Heart left ventricle (tissue), 13 donors: ENCODE measurements around the gene UBIAD1.
"Not testable (repeated sequence)": the region's sequence is repeated elsewhere in the genome, so short reads cannot be mapped to it uniquely, and the experiment has no call there.

Experiments
- CTCF ChIP-seq, 12 donors: fragments of 200-600 bp; sonication (generic) in 4 of 12; IDR thresholded peaks; one replicate each; pipeline versions ENCODE4 v1.5.0 to v1.8.0; 2018 to 2022; ENCODE audit warnings: antibody characterized with exemption in 12 of 12, mild to moderate bottlenecking in 5 of 12
- POLR2A ChIP-seq, 2 donors: fragments of 450-650 bp; IDR thresholded peaks; one replicate each; pipeline ENCODE4 v1.6.1; 2017; ENCODE audit warnings: antibody characterized with exemption in 2 of 2, mild to moderate bottlenecking in 2 of 2, moderate library complexity in 2 of 2
- donor health status: ischemic (EF 13 %, LVEDD 7.1; RV severe dilation, severe dysfunction).
- donor health status: DM: no; HTN: yes; CAD: no.
- donor health status: DM: no; HTN: no; CAD: no.
- donor health status: ischemic (EF 25% LVEDD 6.9; RV normal size, moderate dysfunction).
- donor health status: ischemic (EF 25% LVEDD 5.7; RV mildly dilated, moderate dysfunction).
- donor health status: ischemic (EF 35%, LVEDD 5.7; RV mildly dilated, moderate dysfunction).
- donor health status: nonischemic (EF 11% LVEDD 7.7; RV severe dilation, severe dysfunction).
- donor health status: DM: yes; HTN: yes; CAD: no.
- donor health status: PGD.
- donor health status: ischemic (EF 29% LVEDD 5.4; RV normal size, mild dysfunction).
- donor health status: nonischemic (EF 23%, LVEDD 6.1; RV moderate dilation, normal function).

GRCh38 chr1:11267350-11268337 lies 5.4 kb upstream of the UBIAD1 start:
- TF ChIP-seq CTCF, POLR2A (IDR thresholded peaks at IDR 0.05): not testable (repeated sequence)
